ENCODE measurements around the gene SHB.

- no peak for TF ChIP-seq POLR2A (IDR thresholded peaks at IDR 0.05)
- TF ChIP-seq CTCF (IDR thresholded peaks at IDR 0.05) = no peak
Measured at GRCh38 chr9:37978481-37978864, 90.6 kb downstream of the SHB start.
